ENCODE measurements around the gene RUNX2.

- TF ChIP-seq CTCF (IDR thresholded peaks at IDR 0.05; ENCODE audit: poor library complexity) (no peak), EZH2 (IDR thresholded peaks at IDR 0.05; ENCODE audit: borderline replicate concordance) (no peak), EZH2phosphoT487 (IDR thresholded peaks at IDR 0.05; ENCODE audit: low read depth, severe bottlenecking, unreplicated experiment) (no peak)
These were observed 43.9 kb downstream of the RUNX2 start for GRCh38 chr6:45371924-45372573.

Measured in hepatocyte (in vitro differentiated cells).